Measurements from ENCODE around the gene NF2. TPM values are rescaled to one million over a fixed set of nuclear protein-coding genes. Genes with fewer than 3 reads are reported as not detected.

Gene NF2
- total and polyA plus RNA-seq, 7 donors = 12.8 to 59.7 (median 43.2) TPM

GRCh38 chr22:29717789-29718188, 114.4 kb downstream of the NF2 start:
- no peak for DNase-seq
- intact Hi-C loops (cut with DNase I) = no loop called here
- TF ChIP-seq CTCF (IDR thresholded peaks at IDR 0.05) = no peak
- Histone ChIP-seq H3K27me3 (ENCODE audit: insufficient read depth in 3 of 3, low read length in 2 of 3) (peaks cover 0 to 23% (median 10%) of the 10 kb centered on the region in 3 donors), H3K36me3 (ENCODE audit: insufficient read depth in 1 of 2, low read depth in 1 of 2) (no peaks in the 10 kb centered on the region), H3K4me3 (no peak overlapping the region), H3K27ac (no peak overlapping the region), H3K4me1 (no peaks in the 10 kb centered on the region), H3K9me3 (no peaks in the 10 kb centered on the region)
- WGBS, 3 donors = 88 to 91% (median 89%) methylated on average over 11 of the region's 11 CpGs
- ATAC-seq = no peak

- WGBS, 3 donors = 41 to 57% (median 48%) methylated on average over 21 to 24 of the region's 24 CpGs
- ATAC-seq = no peak
These were observed 115.8 kb downstream of the NF2 start for GRCh38 chr22:29718949-29719898.

GRCh38 chr22:29719899-29720645, 116.6 kb downstream of the NF2 start, which contains the start of gene CABP7:
CABP7 (plus strand) TSS chr22:29720003; CDS start chr22:29720425, 422 bp downstream.
- Histone ChIP-seq H3K27me3 (ENCODE audit: insufficient read depth in 3 of 3, low read length in 2 of 3) (peaks cover 0 to 23% (median 8%) of the 10 kb centered on the region in 3 donors), H3K27ac (no peak within 1 kb of the TSS), H3K36me3 (ENCODE audit: insufficient read depth in 1 of 2, low read depth in 1 of 2) (no peaks in the 10 kb centered on the region), H3K9me3 (no peaks in the 10 kb centered on the region), H3K4me1 (no peaks in the 10 kb centered on the region), H3K4me3 (peak within 1 kb of the TSS; percentile 46)
- no peak for TF ChIP-seq CTCF (IDR thresholded peaks at IDR 0.05)
- ATAC-seq (peak in 1 of 4 donors; percentile 15), DNase-seq (no peak)
- WGBS, 3 donors = 0 to 1% (median 1%) methylated on average over 28 to 113 of the region's 115 CpGs
- intact Hi-C loops (cut with DNase I) = no loop called here

More at GRCh38 chr22:29718949-29719898, 115.8 kb downstream of the NF2 start:
- TF ChIP-seq CTCF (IDR thresholded peaks at IDR 0.05) = no peak
- intact Hi-C loops (cut with DNase I) = no loop called here
- H3K4me1 ChIP-seq = no peaks in the 10 kb centered on the region
- peaks cover 0 to 23% (median 8%) of the 10 kb centered on the region in 3 donors for H3K27me3 ChIP-seq (ENCODE audit: insufficient read depth in 3 of 3, low read length in 2 of 3)
- H3K27ac ChIP-seq = no peak overlapping the region
- DNase-seq = no peak
- H3K36me3 ChIP-seq (ENCODE audit: insufficient read depth in 1 of 2, low read depth in 1 of 2) = no peaks in the 10 kb centered on the region
- H3K4me3 ChIP-seq = no peak overlapping the region
- no peaks in the 10 kb centered on the region for H3K9me3 ChIP-seq

GRCh38 chr22:29720811-29721323, 117.4 kb downstream of the NF2 start:
- ATAC-seq (no peak), DNase-seq (no peak)
- no peaks in the 10 kb centered on the region for H3K4me1 ChIP-seq
- peak overlapping the region; percentile 46 for H3K4me3 ChIP-seq
- no peak for TF ChIP-seq CTCF (IDR thresholded peaks at IDR 0.05)
- peaks cover 0 to 23% (median 6%) of the 10 kb centered on the region in 3 donors for H3K27me3 ChIP-seq (ENCODE audit: insufficient read depth in 3 of 3, low read length in 2 of 3)
- no peak overlapping the region for H3K27ac ChIP-seq
- intact Hi-C loops (cut with DNase I) = no loop called here
- no peaks in the 10 kb centered on the region for H3K9me3 ChIP-seq
- 5 to 9% (median 8%) methylated on average over 13 to 53 of the region's 53 CpGs for WGBS, 3 donors
- H3K36me3 ChIP-seq (ENCODE audit: insufficient read depth in 1 of 2, low read depth in 1 of 2) = no peaks in the 10 kb centered on the region

All from psoas muscle (tissue), 8 donors.